IPS DF 4.7 (cell line): Measurements from ENCODE around the gene C20orf96.
A peak's percentile ranks its signal among the peaks of the same experiment; 100 is the strongest.

ENCODE experiments used
- DNase-seq: peaks from one replicate; pipeline ENCODE4 v3.0.0-alpha.2; 2013; ENCODE audit warnings: low spot score; ENCODE audit errors: extremely low read depth

Gene C20orf96

GRCh38 chr20:312866-313265 is 22.3 kb upstream of the C20orf96 start:
- no peak for DNase-seq

GRCh38 chr20:312067-312466 is 21.5 kb upstream of the C20orf96 start:
- DNase-seq: no peak

- no peak for DNase-seq
Measured at GRCh38 chr20:311609-312008, 21.1 kb upstream of the C20orf96 start.

GRCh38 chr20:310645-311044 is 20.1 kb upstream of the C20orf96 start:
- DNase-seq: no peak

- DNase-seq: no peak
Measured at GRCh38 chr20:309841-310644, 19.5 kb upstream of the C20orf96 start.

- DNase-seq: no peak
Measured at GRCh38 chr20:309306-309840, 18.8 kb upstream of the C20orf96 start.

GRCh38 chr20:308427-309038 is 18.0 kb upstream of the C20orf96 start:
- no peak for DNase-seq

GRCh38 chr20:305745-306144 is 15.2 kb upstream of the C20orf96 start:
- no peak for DNase-seq

GRCh38 chr20:301886-302848 is 11.6 kb upstream of the C20orf96 start:
- no peak for DNase-seq

GRCh38 chr20:300345-300990 is 9.9 kb upstream of the C20orf96 start:
- DNase-seq: no peak

- DNase-seq: no peak
Measured at GRCh38 chr20:298776-299391, 8.3 kb upstream of the C20orf96 start.

GRCh38 chr20:297925-298775 is 7.6 kb upstream of the C20orf96 start:
- DNase-seq: no peak

GRCh38 chr20:297098-297924 is 6.8 kb upstream of the C20orf96 start, which contains the start of gene ZCCHC3:
Gene ZCCHC3 (plus strand): TSS chr20:297570. CDS start chr20:297587, 17 bp downstream.
- DNase-seq: peak; percentile 71

GRCh38 chr20:295804-296203 is 5.3 kb upstream of the C20orf96 start:
- no peak for DNase-seq

GRCh38 chr20:294602-295001 is 4.1 kb upstream of the C20orf96 start:
- no peak for DNase-seq

- no peak for DNase-seq
Measured at GRCh38 chr20:289693-290083, 862 bp downstream of the C20orf96 start.

- no peak for DNase-seq
Measured at GRCh38 chr20:288956-289692, 1.4 kb downstream of the C20orf96 start.

GRCh38 chr20:286508-286907 is 4.0 kb downstream of the C20orf96 start:
- no peak for DNase-seq
